Endothelial cell of umbilical vein (primary cell): ENCODE results near the gene MECP2. TPM values are rescaled to one million over a fixed set of nuclear protein-coding genes. Genes with fewer than 3 reads are reported as not detected.

Source experiments
- BruUV-seq: library from RNA; stranded (reverse); fragments of 400-500 nt; replicated peaks from 2 replicates; lab custom pipeline; 2021; lab: Mats Ljungman, UMichigan
- CTCF ChIA-PET: fragments of 300-600, 350-600 bp; sonication (Branson Sonifier 250); formaldehyde crosslinking; loops from one replicate; lab custom pipeline; 2021; ENCODE audit warnings: antibody characterized with exemption, inconsistent platforms; lab: Charles Lee
- POLR2A ChIA-PET: fragments of 300-600, 350-600 bp; sonication (Branson Sonifier 250); formaldehyde crosslinking; loops from one replicate; lab custom pipeline; 2021; ENCODE audit warnings: antibody characterized with exemption, inconsistent platforms; lab: Charles Lee
- DNase-seq: peaks from one replicate; pipeline ENCODE4 v3.0.0-alpha.2; 2011; ENCODE audit warnings: low read depth, low spot score
- FAIRE-seq: peaks from 2 replicates; lab custom pipeline; 2011; peaks lifted over from hg19 to GRCh38; lab: Jason Lieb, UNC
- H2AFZ ChIP-seq: 2 replicates; pipeline ENCODE4 v1.6.0; 2012; ENCODE audit warnings: low read depth, low read length, control low read depth, inconsistent platforms
- H3K27ac ChIP-seq: 2 replicates; pipeline ENCODE4 v1.5.1; 2011; ENCODE audit warnings: low read depth, mild to moderate bottlenecking, control low read depth, low read length, moderate library complexity; ENCODE audit not compliant: insufficient read depth
- H3K27me3 ChIP-seq, 2 experiments: 2 replicates each; pipeline versions ENCODE4 v1.6.0 to v1.6.1; 2011; ENCODE audit warnings: low read length in 2 of 2, mixed read lengths in 1 of 2; ENCODE audit not compliant: control insufficient read depth in 2 of 2, insufficient read depth in 2 of 2
- H3K36me3 ChIP-seq, 2 experiments: 2 replicates in 1 of 2; 3 replicates in 1 of 2; pipeline ENCODE4 v1.5.1; 2011; ENCODE audit warnings: low read length in 2 of 2, mild to moderate bottlenecking in 1 of 2, moderate library complexity in 1 of 2; ENCODE audit not compliant: control insufficient read depth in 2 of 2, insufficient read depth in 2 of 2; ENCODE audit errors: extremely low read depth in 1 of 2
- H3K4me1 ChIP-seq: 3 replicates; pipeline ENCODE4 v1.5.1; 2011; ENCODE audit warnings: mild to moderate bottlenecking, low read length; ENCODE audit not compliant: control insufficient read depth, insufficient read depth; ENCODE audit errors: extremely low read depth
- H3K4me2 ChIP-seq: 2 replicates; pipeline ENCODE4 v1.6.1; 2011; ENCODE audit warnings: low read length, control low read depth, mixed read lengths; ENCODE audit not compliant: insufficient read depth
- H3K4me3 ChIP-seq, 3 experiments: fragments of 200-600 bp in 1 of 3; sonication (generic), shearing (Covaris generic) in 1 of 3; replicated peaks in 1 of 3; 2 replicates each; pipeline ENCODE4 v1.5.1; 2011 to 2016; ENCODE audit warnings: control low read depth in 3 of 3, low read length in 3 of 3, mild to moderate bottlenecking in 2 of 3, inconsistent platforms in 1 of 3, low read depth in 1 of 3, moderate library complexity in 1 of 3; ENCODE audit not compliant: insufficient read depth in 1 of 3
- H3K79me2 ChIP-seq: 2 replicates; pipeline ENCODE4 v1.6.0; 2012; ENCODE audit warnings: low read length, inconsistent platforms; ENCODE audit not compliant: control insufficient read depth, insufficient read depth
- H3K9ac ChIP-seq: replicated peaks from 2 replicates; pipeline ENCODE3; 2011; ENCODE audit warnings: low read length, control low read depth; ENCODE audit not compliant: insufficient read depth; ENCODE audit errors: extremely low read depth
- H3K9me1 ChIP-seq: replicated peaks from 3 replicates; pipeline ENCODE4 v1.6.0; 2011; ENCODE audit warnings: mild to moderate bottlenecking, low read length; ENCODE audit not compliant: control insufficient read depth, insufficient read depth; ENCODE audit errors: extremely low read depth
- H3K9me3 ChIP-seq: replicated peaks from 2 replicates; pipeline ENCODE4 v1.5.1; 2012; ENCODE audit warnings: low read length, inconsistent platforms; ENCODE audit not compliant: control insufficient read depth, insufficient read depth
- H4K20me1 ChIP-seq: replicated peaks from 2 replicates; pipeline ENCODE3; 2011; ENCODE audit warnings: mild to moderate bottlenecking, low read length; ENCODE audit not compliant: control insufficient read depth, insufficient read depth; ENCODE audit errors: extremely low read depth
- EZH2 ChIP-seq: IDR thresholded peaks from 2 replicates; pipeline ENCODE4 v1.6.1; 2012; ENCODE audit warnings: borderline replicate concordance, low read depth, mild to moderate bottlenecking, moderate library complexity, low read length, inconsistent platforms; ENCODE audit not compliant: severe bottlenecking
- FOS ChIP-seq: IDR thresholded peaks from 2 replicates; pipeline ENCODE4 v1.6.1; 2011; ENCODE audit warnings: mild to moderate bottlenecking, low read length, moderate library complexity, borderline replicate concordance; ENCODE audit not compliant: insufficient read depth
- GATA2 ChIP-seq: IDR thresholded peaks from 2 replicates; pipeline ENCODE4 v1.7.0; 2011; ENCODE audit warnings: low read depth, mild to moderate bottlenecking, moderate library complexity, mixed read lengths, low read length; ENCODE audit not compliant: insufficient read length, insufficient read depth
- JUN ChIP-seq: IDR thresholded peaks from 2 replicates; pipeline ENCODE4 v1.6.1; 2011; ENCODE audit warnings: borderline replicate concordance, low read depth; ENCODE audit not compliant: insufficient read length, insufficient read depth
- MYC ChIP-seq: IDR thresholded peaks from one replicate; pipeline ENCODE4 v1.6.1; 2011; ENCODE audit warnings: mild to moderate bottlenecking, low read depth, low read length
- POLR2A ChIP-seq: IDR thresholded peaks from 2 replicates; pipeline ENCODE4 v1.6.1; 2012; ENCODE audit warnings: low read depth, mild to moderate bottlenecking, control low read depth, low read length
- POLR2AphosphoS5 ChIP-seq: IDR thresholded peaks from 2 replicates; pipeline ENCODE4 v1.6.1; 2012; ENCODE audit warnings: low read depth, mild to moderate bottlenecking, control low read depth, low read length, moderate library complexity; ENCODE audit not compliant: insufficient read depth
- dilution Hi-C: fragments of 300-500 bp; cut with MboI; formaldehyde crosslinking; loops from one replicate; pipeline ENCODE4 v1.15.0; 2019; ENCODE audit warnings: low sequenced_read_pairs; ENCODE audit not compliant: extremely low pct_ligation_motif_present
- intact Hi-C: fragments of 100-400 bp; cut with micrococcal nuclease; formaldehyde crosslinking; loops from one replicate; pipeline ENCODE4 v1.10.0; 2022
- polyA plus RNA-seq, 4 experiments: library from polyadenylated mRNA; depleted of rRNA in 3 of 4; stranded (reverse) in 3 of 4; unstranded in 1 of 4; fragments of >200 nt; gene quantifications; 2 replicates each; pipeline versions ENCODE4 v1.2.1 to v1.2.3, GENCODE V29; 2011 to 2012; ENCODE audit warnings: missing spikeins in 1 of 4
- total RNA-seq: library from RNA; stranded (reverse); gene quantifications from 2 replicates; pipeline ENCODE4 v1.2.3, GENCODE V29; 2021
- TF ChIP-seq, protein P1 (sequence below), 2 donors: IDR thresholded peaks; 1 replicate in 1 of 2; 2 replicates in 1 of 2; pipeline ENCODE4 v1.5.1; 2011; ENCODE audit warnings: low read length in 2 of 2, mild to moderate bottlenecking in 2 of 2, moderate library complexity in 2 of 2, control low read depth in 1 of 2, inconsistent platforms in 1 of 2, low read depth in 1 of 2; ENCODE audit not compliant: insufficient read depth in 1 of 2; ENCODE audit errors: extremely low read depth in 1 of 2
- TF ChIP-seq, protein P2 (sequence below): IDR thresholded peaks from 2 replicates; pipeline ENCODE4 v1.6.1; 2011; ENCODE audit not compliant: insufficient read depth, insufficient read length

MECP2 gene
- total and polyA plus RNA-seq, 2 donors (not counting 3 experiments of a cell fraction or from before 2014, with no cell fraction given), result 9.0 to 45.3 TPM

GRCh38 chrX:154142950-154143745, 45.6 kb upstream of the MECP2 start:
- Histone ChIP-seq H3K4me1 (no peaks in the 10 kb centered on the region), H3K9me1 (no peaks in the 10 kb centered on the region), H3K9ac (no peak overlapping the region), H3K9me3 (no peaks in the 10 kb centered on the region), H2AFZ (no peak overlapping the region), H3K27ac (no peak overlapping the region), H3K36me3 (no peaks in the 10 kb centered on the region), H3K79me2 (no peaks in the 10 kb centered on the region), H3K4me2 (no peak overlapping the region), H4K20me1 (no peaks in the 10 kb centered on the region), H3K27me3 (no peaks in the 10 kb centered on the region), H3K4me3 (no peak overlapping the region)
- dilution Hi-C loops (no loop called here), intact Hi-C loops (no loop called here)
- ChIA-PET POLR2A (no interaction called here), CTCF (no interaction called here)
- FAIRE-seq (no peak), DNase-seq (no peak)
- TF ChIP-seq, protein P1, sequence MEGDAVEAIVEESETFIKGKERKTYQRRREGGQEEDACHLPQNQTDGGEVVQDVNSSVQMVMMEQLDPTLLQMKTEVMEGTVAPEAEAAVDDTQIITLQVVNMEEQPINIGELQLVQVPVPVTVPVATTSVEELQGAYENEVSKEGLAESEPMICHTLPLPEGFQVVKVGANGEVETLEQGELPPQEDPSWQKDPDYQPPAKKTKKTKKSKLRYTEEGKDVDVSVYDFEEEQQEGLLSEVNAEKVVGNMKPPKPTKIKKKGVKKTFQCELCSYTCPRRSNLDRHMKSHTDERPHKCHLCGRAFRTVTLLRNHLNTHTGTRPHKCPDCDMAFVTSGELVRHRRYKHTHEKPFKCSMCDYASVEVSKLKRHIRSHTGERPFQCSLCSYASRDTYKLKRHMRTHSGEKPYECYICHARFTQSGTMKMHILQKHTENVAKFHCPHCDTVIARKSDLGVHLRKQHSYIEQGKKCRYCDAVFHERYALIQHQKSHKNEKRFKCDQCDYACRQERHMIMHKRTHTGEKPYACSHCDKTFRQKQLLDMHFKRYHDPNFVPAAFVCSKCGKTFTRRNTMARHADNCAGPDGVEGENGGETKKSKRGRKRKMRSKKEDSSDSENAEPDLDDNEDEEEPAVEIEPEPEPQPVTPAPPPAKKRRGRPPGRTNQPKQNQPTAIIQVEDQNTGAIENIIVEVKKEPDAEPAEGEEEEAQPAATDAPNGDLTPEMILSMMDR (IDR thresholded peaks at IDR 0.05; ENCODE audit: extremely low read depth in 1 of 2, insufficient read depth in 1 of 2, low read depth in 1 of 2, low read length in 2 of 2), result no peak
- TF ChIP-seq MYC (no peak), EZH2 (no peak), JUN (no peak)
- no TSS peak for BruUV-seq

DNA sequence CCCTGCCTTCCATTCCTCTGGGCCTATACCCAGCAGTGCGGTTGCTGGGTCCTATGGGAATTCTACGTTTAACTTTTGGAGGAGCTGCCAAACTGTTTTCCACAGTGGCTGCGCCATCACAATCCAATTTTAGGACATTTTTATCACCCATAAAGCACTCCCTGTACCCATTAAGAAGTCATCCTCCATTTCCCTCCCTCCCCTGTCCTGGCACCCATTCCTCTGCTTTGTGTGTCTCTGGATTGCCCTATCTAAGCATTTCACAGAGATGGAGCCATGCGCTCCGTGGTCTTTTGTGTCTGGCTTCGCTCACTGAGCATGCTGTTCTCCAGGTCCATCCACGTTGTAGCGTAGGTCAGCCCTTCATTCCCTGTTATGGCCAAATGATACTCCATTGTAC, 44.9 kb upstream of the MECP2 start:
- Histone ChIP-seq H3K27ac (no peak overlapping the region), H3K9me3 (no peaks in the 10 kb centered on the region), H3K79me2 (no peaks in the 10 kb centered on the region), H3K36me3 (no peaks in the 10 kb centered on the region), H3K9me1 (no peaks in the 10 kb centered on the region), H3K4me1 (no peaks in the 10 kb centered on the region), H3K4me2 (no peak overlapping the region), H3K4me3 (no peak overlapping the region), H3K9ac (no peak overlapping the region), H4K20me1 (no peaks in the 10 kb centered on the region), H3K27me3 (no peaks in the 10 kb centered on the region), H2AFZ (no peak overlapping the region)
- FAIRE-seq, result no peak
- no peak for DNase-seq
- intact Hi-C loops, result no loop called here
- CTCF ChIA-PET, result no interaction called here
- TF ChIP-seq JUN, result no peak
- no peak for TF ChIP-seq MYC
- TF ChIP-seq, protein P2, sequence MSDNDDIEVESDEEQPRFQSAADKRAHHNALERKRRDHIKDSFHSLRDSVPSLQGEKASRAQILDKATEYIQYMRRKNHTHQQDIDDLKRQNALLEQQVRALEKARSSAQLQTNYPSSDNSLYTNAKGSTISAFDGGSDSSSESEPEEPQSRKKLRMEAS, result no peak
- no peak for TF ChIP-seq POLR2AphosphoS5
- no peak for TF ChIP-seq FOS
- no peak for TF ChIP-seq EZH2
- TF ChIP-seq GATA2, result no peak
- TF ChIP-seq, protein P1 (IDR thresholded peaks at IDR 0.05; ENCODE audit: extremely low read depth in 1 of 2, insufficient read depth in 1 of 2, low read depth in 1 of 2, low read length in 2 of 2), result no peak
- no peak for TF ChIP-seq POLR2A
- POLR2A ChIA-PET, result no interaction called here
- no TSS peak for BruUV-seq
- dilution Hi-C loops, result no loop called here
